Stimulated activated CD8-positive, alpha-beta memory T cell treated with anti-CD3 and anti-CD28 coated beads, Interleukin-2, amount 100 ng/mL, for 1 hour (primary cell): ENCODE data around the gene SLC27A2.
A peak's percentile ranks its signal among the peaks of the same experiment; 100 is the strongest.

Experiments used
- DNase-seq, 2 donors: peaks; one replicate each; pipeline ENCODE4 v3.0.0-alpha.2; 2020; ENCODE audit warnings: low read depth in 2 of 2

Gene SLC27A2

DNA sequence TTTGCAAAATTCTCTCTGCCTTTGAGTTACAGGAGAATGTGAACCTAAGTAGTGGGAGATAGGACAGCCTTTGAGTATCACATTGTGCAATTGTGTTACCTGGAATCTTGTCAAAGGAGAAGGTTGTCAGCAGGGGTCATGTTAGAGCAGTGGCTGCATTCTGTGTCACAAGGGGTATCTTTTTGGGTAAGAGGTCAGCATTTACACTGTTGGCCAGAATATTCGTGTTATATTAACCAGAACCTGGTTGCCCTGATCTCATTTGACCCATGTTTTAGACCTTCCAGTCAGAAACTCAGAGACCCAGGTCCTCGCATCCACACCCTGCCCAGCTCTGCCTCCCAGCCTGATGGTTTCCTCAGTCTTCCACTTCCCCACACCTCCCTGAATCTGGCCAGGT, 56.3 kb downstream of the SLC27A2 start:
- DNase-seq: no peak

GRCh38 chr15:50241684-50242450, 59.9 kb downstream of the SLC27A2 start:
- no peak for DNase-seq

DNA sequence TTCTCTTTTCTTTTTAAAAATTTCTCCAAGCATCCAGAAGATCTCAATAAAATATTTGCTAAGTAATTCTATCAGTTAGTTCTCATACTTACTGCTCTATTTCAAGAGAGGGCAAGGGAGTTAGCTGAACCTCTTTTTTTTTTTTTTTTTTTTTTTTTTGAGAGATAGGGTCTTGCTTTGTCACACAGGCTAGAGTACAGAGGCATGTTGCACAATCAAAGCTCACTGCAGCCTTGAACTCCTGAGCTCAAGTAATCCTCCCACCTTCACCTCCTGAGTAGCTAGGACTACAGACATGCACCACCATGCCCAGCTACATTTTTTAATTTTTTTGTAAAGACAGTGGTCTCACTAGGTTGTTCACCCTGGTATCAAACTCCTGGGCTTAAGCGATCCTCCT, 62.2 kb downstream of the SLC27A2 start:
- no peak for DNase-seq

- no peak for DNase-seq
These were observed 63.1 kb downstream of the SLC27A2 start for GRCh38 chr15:50244959-50245624.

DNA sequence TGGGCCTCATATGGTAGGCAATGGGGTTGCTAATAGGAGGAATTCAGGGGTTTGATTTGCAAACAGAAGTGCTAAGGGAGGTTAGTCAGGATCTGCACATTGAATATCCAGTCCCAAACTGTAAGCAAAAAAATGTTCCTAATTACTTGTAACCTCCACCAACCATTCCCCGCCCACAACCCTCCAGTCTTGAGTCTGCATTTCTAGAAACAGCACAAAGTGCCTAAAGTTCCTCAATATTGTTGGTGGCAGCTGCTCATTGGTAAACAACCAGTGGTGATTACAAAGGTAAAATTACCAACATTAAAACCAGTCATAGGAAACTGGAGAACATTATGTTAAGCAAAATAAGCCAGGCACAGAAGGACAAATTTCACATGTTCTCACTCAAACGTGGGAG, 64.6 kb downstream of the SLC27A2 start:
- DNase-seq: no peak

- peak in 1 of 2 donors; percentile 3 for DNase-seq
These were observed 66.0 kb downstream of the SLC27A2 start for GRCh38 chr15:50247819-50248655.

- DNase-seq: no peak
These were observed 67.1 kb downstream of the SLC27A2 start for GRCh38 chr15:50248994-50249582.

DNA sequence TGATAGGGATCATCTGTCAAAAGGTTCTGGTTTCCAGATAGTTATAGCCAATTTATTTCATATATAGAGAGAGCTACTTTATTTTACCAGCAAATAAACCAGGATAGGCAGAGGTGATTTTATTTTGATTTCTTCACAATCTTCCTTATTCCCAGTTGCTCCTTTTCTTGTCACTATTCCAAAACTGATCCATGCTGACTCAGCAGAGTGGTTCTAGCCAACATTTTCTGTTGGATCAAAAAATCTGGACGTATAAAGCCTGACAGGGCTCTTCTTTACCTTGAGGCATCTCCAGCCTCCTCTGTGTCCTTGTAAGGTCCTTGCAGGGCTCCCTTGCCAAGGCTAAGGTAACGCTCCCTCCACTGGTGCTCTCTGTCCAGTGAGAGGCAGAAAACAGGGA, 67.7 kb downstream of the SLC27A2 start:
- DNase-seq: no peak

DNA sequence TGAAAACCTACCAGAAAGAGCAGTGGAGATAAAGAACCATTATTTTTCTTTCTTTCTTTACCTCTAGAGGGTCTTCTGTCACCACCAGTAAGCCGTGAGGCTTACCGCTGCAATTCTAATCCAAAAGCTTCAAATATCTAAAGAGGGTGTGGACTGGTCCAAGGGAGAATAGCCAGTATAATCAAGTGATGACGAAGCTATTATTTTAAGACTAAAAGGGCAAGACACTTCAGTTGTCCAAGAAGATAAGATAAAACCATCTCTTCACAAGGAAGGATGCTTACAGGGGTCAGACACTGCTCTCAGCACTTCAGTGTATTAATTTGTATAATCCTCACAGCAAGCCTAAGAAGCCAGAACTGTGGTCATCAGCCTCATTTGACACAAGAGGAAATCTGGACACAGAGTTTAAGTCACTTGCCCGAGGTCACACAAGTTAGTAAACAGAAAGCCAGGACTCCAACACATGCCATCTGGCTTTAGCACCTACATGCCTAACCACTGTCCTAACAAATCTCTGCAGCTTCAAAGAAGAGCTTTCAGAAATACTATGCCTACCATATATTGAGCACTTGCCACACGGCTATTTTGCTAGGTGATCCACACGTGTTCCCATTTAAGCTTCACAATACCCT, 68.9 kb downstream of the SLC27A2 start:
- no peak for DNase-seq

GRCh38 chr15:50251638-50252182, 69.7 kb downstream of the SLC27A2 start:
- DNase-seq: no peak

DNA sequence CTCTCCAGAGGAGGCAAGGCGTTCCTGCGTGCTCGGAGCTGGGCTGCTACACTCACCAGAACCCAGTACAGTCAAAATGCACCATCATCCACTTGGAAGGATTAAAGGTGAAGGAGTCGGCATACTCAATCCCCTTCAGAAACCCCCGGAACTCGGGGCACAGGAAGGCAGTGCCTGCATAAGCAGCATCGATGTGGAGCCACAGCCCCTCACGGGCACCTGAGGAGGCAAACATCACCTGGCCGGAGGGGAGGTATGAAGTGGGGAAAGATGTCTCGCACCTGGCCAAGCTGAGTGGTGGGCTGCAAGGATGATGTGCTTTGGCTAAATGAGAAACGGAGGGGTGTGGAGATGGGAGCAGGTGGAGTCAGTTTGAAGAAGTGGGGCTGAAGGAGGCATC, 70.6 kb downstream of the SLC27A2 start:
- DNase-seq: no peak

DNA sequence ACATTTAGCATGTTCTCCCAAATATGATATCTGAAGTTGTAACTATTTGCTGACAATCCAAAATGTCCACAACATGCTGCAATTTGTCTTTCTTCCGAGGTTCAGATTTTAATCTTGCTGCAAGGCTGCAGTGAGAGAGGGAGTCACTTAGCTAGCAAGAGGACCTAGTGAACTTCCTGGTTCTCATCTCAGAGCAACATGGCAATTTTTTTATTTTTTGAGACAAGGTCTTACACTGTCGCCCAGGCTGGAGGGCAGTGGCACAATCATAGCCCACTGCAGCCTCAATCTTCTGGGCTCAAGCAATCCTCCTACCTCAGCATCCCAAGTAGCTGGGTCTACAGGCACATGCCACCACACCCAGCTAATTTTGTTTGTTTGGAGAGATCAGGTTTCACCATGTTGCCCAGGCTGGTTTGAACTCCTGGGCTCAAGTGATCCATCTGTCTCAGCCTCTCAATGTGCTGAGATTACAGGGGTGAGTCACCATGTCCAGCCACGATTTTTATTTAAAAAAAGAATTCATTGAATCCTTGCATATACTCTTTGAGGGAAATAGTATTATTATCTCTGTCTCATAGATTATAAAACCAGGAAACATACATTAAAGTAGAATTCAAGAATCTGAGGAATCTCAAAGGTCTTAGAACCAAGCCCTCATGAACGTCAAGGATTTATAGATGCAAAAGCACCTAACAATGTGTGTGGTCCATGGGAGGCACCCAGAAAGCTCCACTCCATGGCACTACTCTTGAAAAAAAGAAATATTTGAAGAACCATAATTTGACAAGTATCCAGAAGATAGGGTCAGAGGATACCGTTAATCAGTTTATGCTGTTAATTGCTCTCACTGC, 74.4 kb downstream of the SLC27A2 start:
- no peak for DNase-seq

DNA sequence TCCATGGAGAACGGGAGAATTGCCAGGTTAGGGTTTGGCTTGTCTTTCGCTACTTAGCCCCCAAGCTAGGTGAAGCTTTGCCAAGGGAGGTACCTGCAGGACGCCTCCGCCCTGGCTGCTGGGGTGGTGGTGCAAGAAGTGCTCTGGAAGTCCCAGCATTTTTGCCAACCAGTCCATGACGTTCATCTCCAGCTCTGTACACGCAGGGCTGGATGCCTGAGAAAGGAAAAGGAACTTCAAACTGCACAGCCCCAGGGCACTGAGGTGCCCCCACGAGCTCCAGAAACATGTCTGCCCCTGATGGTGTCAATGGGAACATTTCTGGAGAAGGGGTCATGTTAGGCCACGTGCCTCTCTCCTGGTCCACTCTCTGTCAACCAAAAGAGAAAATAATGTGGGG, 75.3 kb downstream of the SLC27A2 start:
- no peak for DNase-seq

GRCh38 chr15:50257924-50258323, 75.9 kb downstream of the SLC27A2 start:
- DNase-seq: no peak

DNA sequence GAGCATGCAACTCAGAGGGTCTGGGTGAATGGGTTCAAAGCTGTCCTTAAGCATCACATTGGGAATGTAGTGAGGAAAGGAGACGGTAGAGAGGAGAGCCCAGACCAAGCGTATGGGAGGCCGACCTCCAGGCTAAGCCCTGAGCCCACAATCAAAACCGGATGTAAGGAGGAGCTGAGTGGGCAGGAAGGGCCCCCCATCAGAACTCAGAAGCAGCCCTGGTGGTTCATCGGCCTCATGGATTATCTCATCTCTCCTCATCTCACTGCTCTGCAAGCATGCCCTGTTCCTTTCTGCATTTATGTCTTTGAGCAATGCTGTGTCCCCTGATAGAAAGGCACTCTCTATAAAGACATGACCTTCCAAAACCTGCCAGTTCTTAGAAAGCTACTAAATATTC, 77.3 kb downstream of the SLC27A2 start:
- DNase-seq: no peak

DNA sequence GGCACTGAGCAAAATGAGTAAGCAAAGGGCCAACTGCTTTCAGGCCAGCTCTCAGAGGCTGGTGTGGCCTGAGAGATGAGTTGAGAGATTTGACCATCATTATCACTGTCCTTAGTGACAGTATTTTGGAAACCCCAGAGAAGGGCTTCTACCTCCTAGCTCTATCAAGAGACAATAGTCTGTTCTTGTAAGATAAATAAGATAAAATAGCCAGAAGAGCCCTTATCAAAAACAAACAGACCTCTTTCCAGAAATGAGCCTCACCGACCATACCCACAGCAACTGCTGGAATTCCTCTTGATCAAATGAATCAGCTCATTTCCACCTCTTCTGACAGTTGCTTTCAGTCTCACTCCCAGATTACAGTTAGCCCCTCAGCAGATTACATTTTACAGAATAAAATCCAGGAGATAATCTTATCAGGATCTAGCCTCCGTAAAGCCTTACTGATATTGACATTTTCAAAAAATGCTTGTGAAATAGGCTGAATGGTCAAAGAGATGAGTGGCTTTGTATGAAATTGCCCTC, 79.0 kb downstream of the SLC27A2 start:
- no peak for DNase-seq

DNA sequence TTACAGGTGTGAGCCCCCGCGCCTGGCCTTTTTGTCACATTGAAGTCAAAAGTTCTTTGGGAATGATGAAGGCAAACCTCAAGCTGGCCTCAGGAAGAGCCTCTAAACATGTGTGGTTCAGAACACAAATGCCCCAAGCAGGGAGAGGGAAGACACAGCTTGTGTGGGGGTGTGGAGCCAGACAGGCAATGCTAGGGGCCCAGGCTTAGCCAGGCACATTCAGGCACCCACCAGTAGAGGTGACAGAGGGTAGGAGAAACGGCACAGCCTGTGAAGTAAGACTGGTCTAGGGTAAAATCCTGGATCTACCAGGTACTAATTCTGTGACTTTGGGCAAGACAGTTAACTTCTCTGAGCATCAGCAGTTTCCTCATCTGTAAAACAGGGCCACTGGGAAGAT, 80.0 kb downstream of the SLC27A2 start:
- no peak for DNase-seq

- DNase-seq: peak; percentile 3 to 8
These were observed 80.5 kb downstream of the SLC27A2 start for GRCh38 chr15:50262533-50262932.

DNA sequence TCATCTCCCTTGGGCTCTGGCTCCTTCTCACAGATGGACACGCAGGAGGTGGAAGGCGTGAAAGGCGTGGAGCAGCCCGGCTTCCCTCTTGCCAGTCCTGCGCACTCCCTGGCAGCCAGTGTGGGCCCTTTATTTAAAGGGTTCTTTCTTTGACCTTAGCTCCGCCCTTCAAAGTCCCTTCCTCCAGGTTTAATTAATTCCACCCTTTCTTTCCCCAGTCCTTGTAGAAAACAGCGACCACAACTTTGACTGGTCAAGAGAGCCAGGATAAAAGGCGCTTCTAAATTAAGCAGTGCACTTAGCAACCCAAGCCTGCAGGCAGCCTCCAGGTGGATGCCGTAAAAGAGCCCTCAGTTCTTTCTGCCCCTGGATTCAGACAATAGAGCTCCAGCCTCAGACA, 83.6 kb downstream of the SLC27A2 start, which contains the start of gene HDC:
TSS of gene HDC (minus strand) at position 107 of the 400 bp plus-strand sequence. CDS start at position 4, 103 bp downstream.
- DNase-seq: no peak

GRCh38 chr15:50267577-50267976, 85.6 kb downstream of the SLC27A2 start:
- DNase-seq: no peak
